AG20443 (cell line): ENCODE measurements around the gene GNA15.
"Not testable (repeated sequence)": the region's sequence is repeated elsewhere in the genome, so short reads cannot be mapped to it uniquely, and the experiment has no call there.

Source experiments
- DNase-seq: peaks from one replicate; pipeline ENCODE4 v3.0.0; 2012; ENCODE audit warnings: low spot score, mixed read lengths

GNA15 gene

DNA sequence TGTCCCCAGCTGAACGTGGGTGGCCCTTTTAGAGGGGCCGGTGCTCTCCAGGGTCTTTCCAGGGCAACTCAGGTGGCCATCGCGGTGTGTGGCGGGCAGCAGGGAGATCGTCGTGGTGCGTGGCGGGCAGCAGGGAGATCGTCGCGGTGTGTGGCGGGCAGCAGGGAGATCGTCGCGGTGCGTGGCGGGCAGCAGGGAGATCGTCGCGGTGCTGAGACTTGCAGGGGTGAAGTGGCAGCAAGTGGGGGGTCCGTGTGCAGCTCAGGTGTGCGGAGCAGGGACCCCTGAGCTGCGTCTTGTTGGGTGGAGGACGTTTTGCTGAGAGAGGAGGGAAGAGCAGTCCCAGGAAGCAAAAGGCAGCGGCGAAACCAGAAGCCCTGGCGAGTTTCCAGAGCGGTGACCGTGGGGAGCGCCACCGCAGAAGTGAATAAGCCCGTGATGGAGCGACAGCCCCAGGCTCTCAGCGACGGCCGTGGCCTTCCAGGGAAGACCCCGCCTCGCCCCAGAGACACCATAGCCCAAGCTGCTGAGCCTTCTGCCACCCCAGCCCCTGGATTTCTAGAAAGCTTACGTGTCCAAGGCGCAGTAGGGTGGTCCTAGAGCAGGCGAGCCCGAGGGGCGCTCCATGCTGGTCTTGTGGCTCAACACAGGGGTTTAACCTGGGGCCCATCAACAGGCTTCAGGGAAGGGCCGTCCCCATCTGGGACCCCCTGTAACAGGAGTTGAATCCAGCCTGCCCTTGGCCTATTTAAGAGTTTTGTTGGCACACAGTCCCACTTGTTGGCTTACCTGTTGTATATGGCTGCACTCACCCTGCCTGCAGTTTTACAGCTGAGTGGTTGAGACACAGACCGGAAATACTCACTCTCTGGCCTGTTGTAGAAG lies 55.3 kb downstream of the GNA15 start:
- no peak for DNase-seq

DNA sequence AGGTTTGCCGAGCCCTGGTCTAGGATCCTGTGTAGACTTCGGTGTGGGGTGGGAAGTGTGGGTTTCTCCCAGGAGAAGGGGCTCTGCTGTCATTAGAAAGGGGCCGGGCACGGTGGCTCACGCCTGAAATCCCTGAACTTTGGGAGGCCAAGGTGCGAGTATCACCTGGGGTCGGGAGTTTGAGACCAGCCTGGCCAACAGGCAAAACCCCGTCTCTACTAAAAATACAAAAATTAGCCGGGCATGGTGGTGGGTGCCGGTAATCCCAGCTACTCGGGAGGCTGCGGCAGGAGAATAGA lies 55.9 kb downstream of the GNA15 start:
- not testable (repeated sequence) for DNase-seq

DNA sequence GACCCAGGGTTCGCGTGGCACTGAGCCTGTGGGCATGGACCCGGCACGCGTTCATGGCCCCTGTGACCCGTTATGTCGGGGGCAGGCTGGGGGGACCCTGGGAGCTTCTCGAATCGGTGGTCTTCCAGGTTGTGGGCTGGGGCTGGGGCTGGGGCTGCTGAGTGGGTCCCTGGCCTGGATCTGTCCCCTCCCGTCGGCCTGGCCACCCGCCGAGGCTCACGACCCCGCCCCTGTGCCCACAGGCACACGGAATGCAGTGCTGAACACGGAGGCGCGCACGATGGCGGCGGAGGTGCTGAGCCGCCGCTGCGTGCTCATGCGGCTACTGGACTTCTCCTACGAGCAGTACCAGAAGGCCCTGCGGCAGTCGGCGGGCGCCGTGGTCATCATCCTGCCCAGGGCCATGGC lies 56.4 kb downstream of the GNA15 start:
- no peak for DNase-seq

DNA sequence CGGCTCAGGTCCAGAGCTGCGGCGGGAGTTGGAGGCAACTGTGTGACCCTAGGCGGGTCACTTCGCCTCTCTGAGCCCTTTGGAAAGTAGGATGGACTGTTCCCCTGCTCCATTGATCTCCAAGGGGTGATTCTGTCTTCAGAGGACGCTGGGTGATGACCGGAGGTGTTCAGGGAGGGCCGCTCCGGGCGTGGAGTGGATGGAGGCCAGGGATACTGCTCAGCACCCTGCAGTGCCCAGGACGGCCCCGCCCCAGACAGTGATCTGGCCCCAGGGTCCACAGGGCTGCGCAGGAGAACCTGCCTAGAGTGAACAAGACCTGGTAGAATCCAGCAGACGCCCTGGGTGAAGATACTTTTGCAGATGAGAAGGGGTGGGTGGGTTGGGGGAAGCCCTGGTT lies 56.9 kb downstream of the GNA15 start:
- no peak for DNase-seq

DNA sequence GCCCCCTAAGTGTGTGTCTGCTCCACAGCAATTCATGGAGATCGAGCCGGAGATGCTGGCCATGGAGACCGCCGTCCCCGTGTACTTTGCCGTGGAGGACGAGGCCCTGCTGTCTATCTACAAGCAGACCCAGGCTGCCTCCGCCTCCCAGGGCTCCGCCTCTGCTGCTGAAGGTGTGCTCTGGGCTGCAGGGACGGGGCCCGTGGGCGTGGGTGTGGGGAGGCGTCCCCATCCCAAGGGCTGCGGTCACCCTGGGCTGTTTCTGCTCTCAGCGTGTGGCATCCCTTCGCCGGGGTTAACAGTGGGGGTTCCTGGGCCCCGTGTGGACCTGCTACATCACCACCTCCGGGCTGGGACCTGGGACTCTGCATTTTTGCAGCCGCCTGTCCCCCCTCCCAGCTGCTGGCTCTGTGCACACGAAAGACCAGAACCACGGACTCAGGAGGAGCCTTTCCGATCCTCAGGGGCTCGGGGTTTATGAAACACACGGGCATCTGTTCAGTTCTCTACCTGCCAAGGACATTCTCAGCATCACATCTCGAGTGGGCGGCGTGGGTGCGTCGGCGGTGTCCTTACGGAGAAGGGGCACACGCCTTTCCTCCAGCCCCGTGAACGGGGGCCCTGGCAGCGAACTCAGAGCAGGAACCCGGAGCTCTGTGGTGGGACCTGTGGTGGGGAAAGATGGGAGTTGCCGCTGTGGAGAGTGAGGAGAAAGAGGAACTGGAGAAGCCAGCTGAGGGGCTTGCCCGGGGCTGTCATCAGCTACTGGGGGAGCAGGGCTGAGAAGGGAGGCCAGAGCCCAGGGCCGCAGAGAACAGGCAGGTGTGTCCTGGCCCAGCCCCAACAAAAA lies 57.6 kb downstream of the GNA15 start:
- no peak for DNase-seq

DNA sequence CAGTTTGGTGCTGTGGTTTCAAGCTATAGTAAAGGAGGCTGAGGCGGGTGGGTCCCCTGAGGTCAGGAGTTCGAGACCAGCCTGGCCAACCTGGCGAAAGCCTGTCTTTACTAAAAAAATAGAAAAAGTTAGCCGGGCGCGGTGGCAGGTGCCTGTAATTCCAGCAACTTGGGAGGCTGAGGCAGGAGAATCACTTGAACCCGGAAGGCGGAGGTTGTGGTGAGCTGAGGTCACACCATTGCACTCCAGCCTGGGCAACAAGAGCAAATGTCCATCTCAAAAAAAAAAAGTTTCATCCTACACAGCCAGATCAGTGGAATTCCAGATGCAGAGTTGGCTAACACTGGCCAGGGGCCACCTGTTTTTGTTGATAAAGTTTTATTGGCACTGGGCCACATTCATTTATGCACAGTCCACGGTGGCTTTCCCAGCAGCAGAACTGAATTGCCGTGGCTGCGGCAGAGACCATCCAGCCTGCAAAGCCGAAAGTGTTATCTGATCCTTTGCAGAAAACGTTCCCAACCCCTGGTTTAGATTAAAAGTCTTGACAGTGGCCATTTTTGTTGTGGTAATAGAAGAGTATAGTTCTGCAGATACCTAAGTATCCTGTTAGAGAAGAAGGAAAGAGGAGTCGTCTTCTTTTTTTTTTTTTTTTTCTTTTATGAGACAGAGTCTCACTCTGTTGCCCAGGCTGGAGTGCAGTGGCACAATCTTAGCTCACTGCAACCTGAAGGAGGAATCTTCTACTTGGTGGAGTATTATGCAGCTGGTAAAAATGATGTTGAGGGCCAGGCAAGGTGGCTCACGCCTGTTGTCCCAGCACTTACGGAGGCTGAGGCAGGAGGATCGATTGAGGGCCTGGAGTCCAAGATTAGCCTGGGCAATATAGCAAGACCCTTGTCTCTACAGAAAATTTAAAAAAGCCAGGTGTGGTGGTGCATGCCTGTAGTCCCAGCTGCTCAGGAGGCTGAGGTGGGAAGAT lies 58.6 kb downstream of the GNA15 start:
- DNase-seq: no peak

DNA sequence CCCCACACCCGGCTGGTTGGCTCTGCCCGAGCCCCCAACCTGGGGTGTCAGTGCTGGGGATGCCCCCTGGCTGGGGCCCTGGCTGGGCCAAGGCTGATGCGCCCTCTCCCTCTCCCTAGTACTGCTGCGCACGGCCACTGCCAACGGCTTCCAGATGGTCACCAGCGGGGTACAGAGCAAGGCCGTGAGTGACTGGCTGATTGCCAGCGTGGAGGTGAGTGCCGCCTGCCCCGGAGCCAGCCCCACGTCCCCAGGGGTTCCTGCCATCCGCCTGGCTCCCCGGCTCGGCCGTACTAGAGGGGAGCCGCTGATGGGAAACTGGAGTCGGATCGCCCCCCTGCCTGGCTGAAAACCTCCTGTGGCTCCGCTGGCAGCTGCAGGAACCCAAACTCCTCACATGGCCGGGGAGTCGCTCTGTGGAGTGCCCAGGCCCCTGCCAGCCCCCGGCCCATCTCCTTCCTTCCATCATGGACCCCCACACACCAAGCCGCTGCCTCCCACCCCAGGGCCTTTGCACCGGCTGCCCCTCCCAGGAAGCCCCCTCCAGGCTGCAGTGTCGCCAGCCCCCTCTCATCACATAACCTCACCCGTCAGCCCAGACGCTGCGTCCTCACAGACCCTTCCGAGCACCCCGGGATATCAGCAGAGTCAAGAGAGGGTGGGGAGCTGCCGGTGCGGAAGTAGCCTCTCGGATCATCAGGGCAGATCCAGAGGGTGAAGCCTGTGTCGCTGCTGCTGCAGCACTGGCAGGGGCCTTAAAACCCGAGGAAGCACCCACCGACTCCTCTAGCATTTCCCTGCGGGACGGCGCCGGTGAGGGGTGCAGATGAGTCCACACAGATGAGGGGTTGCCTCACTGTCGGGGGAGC lies 60.5 kb downstream of the GNA15 start:
- DNase-seq: no peak

DNA sequence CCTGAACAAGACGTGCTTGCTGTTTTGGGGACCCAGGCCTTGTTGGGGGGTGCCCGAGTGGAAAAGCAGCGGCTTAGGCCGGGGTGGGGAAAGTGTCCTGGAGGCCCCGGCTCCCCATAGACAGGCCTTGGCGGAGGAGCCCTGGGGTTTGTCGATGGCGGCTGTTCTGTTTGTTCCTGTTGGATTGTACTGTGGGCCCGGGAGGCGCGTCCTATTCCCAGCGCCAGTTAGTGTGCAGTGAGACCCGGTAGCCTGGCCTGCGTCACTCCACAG lies 61.0 kb downstream of the GNA15 start:
- no peak for DNase-seq

DNA sequence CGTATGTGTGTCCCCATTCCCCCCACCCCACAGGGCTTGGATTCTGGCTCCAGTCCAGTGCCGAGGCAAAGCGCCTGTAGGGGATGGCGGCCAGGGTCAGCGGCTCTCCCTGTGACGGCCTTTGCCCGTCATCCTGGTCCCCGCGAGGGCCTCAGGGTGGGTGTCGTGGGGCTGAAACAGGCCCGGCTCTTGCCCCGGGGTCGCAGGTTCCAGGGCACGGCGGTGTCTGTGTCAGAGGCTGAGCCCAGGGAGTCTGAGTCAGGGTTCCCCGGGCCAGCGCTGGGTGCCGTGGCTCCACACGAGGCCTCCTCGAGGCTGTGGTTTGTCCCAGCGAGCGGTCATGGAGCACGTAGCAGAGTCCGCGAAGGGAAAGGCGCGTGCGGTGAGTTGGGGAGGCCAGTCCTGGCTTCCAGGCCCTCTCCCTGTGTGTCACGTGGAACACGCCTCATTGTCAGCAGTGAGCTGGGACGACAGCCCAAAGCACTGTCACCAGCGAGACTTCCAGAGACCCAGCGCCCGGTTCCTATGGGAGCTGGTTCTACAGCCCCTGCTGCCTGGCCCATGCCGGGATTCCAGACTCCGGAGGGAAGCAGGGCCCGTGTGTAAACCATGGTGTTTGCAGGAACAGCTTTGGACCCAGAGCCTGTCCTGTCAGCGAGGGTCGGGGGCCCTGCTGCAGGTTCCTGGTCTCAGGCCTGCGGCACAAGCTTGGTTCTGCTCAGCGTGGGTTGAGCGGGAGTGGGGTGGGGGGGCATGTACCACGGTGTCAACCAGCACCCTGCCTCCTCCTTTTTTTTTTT lies 63.3 kb downstream of the GNA15 start:
- no peak for DNase-seq

DNA sequence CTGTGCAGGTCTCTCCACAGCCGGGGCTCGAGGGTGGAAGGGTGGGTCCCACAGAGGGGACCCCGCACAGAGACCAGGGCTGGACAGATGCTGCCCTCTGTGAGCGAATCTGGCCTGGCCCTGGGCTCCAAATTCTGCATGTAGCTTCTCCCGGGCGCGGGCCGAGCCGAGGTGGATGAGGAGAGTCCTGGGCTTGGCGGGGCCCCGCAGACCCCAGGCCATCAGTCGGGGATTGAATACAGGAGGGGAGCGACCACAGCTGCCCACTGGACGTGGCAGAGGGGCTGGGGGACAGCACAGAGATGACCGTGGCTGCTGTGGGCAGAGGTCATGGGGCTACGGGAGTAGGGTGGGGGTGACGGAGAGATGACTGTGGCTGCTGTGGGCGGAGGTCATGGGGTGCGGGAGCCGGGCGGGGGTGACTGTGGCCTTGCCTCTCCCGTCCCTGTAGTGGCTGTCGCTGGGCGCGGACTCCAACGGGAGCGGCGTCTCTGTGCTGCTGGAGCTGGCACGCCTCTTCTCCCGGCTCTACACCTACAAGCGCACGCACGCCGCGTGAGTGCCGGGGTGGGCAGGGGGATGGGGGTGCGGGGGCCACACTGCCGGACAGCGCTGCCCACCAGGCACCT lies 65.4 kb downstream of the GNA15 start:
- no peak for DNase-seq

DNA sequence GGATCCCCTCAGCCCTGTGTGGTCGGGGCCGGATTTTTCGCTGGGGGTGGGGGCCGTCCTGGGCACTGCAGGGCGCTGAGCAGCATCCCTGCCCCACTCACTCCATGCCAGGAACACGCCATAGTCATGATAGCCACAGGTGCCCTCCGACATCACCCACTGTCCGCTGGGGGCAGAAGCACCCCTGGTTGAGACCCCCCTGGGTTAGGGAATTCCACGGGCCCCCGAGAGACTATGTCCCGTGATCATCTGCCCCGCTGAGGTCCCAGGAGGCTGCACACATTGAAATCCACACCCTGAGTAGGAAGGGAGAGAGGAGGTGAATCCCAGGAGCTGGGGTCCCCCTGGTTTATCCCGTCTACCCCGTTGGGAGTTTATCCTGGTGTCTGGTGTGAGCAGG lies 66.1 kb downstream of the GNA15 start:
- DNase-seq: no peak

DNA sequence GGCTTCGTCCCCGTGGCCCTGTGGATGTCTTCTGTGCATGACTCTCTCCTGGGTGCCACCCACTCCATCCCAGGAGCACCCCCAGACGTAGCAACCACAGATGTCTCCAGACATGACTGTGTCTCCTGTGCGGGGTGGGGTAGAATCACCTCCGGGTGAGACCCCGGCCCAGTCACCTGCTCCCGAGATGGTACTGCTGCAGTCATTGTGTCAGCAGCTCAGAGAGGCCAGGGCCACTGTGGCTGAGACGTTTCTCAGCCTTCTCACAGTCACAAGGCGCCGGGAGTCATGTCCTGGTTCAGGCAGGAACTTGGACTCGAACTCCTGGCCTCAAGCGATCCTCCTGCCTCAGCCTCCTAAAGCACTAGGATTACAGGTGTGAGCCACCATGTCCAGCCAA lies 66.5 kb downstream of the GNA15 start:
- DNase-seq: no peak

DNA sequence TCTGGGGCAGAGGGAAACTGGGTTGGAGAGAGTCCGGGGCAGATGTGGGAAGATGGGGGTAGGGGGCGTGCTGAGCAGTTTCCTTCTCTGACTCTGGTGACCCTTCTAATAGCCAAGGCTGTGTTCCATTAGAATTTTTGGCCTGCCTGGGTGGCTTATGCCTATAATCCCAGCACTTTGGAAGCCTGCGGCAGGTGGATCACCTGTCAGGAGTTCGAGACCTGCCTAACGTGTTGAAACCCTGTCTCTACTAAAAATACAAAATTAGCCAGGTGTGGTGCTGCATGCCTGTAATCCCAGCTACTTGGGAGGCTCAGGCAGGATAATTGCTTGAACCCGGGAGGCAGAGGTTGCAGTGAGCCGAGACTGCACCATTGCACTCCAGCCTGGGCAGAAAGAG lies 67.1 kb downstream of the GNA15 start:
- not testable (repeated sequence) for DNase-seq

DNA sequence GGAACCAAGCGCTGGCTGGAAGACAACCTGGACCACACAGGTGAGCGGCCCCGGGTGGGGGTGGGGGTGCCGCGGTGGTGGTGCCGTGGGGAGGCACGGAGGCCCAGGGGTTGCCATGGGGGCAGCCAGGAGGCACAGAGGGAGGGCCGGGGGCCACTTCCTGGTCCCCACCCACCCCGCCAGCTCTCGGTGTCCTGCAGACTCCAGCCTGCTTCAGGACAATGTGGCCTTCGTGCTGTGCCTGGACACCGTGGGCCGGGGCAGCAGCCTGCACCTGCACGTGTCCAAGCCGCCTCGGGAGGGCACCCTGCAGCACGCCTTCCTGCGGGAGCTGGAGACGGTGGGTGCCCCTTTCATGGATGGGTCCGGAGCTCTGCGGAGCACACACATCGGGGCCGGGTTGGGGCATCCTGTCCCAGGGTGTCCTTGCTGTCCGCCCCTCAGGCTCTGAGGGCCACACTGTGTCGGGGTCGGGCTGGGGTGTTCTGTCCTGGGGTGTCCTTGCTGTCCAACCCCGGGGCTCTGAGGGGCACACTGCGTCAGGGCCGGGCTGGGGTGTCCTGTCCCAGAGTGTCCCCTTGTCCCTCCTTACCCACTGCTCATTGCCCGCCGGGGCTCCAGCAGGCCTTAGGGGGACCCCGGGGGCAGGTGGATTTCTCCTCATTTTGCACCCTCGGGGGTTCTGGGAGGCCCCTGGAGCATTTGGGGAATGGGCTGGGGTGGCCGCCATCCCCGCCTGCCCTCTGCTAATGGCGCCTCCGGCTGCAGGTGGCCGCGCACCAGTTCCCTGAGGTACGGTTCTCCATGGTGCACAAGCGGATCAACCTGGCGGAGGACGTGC lies 68.2 kb downstream of the GNA15 start:
- DNase-seq: no peak

DNA sequence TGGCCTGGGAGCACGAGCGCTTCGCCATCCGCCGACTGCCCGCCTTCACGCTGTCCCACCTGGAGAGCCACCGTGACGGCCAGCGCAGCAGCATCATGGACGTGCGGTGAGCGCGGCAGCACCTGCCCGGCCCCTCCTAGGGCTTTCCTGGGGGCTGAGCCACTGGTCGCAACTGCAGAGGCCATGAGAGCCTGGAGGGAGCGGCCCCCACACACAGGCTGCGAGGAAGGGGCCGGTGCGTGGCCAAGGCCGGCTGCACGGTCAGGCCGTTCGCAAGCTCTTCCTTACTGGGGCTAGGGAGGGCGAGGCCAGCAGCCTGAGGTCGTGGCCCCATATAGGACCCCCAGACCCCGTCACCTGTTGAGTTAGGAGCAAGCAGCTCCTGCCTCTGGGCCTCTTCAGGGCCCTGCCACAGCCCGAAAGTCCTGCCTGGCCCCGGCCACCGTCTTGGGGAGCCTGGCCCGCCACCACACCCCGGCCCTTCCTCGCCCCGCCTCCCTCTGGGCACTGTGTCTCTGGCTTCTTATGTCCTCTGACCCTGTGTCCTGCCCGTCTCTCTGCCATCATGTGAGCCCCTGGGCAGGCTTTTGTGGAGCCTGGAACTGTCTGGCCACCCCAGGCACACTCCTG lies 68.9 kb downstream of the GNA15 start:
- DNase-seq: no peak

DNA sequence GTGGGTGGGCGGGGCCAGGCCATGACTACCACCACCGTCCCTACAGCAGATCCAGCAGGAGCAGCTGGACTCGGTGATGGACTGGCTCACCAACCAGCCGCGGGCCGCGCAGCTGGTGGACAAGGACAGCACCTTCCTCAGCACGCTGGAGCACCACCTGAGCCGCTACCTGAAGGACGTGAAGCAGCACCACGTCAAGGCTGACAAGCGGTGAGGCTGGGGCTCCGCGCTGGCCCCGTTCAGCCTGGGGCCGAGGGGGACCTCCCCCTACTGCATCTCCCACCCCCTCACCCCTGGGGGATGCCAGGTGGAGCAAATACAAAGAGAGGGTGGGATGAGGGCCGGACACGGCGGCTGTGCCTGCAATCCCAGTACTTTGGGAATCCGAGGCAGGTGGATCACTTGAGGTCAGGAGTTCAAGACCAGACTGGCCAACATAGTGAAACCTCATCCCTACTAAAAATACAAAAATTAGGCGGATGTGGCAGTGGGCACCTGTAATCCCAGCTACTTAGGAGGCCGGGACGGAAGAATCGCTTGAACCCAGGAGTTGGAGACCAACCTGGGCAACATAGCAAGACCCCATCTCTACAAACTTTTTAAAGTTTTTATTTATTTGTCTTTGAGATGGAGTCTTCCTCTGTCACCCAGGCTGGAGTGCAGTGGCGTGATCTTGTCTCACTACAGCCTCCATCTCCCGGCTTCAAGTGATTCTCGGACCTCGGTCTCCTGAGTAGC lies 70.6 kb downstream of the GNA15 start:
- DNase-seq: no peak

DNA sequence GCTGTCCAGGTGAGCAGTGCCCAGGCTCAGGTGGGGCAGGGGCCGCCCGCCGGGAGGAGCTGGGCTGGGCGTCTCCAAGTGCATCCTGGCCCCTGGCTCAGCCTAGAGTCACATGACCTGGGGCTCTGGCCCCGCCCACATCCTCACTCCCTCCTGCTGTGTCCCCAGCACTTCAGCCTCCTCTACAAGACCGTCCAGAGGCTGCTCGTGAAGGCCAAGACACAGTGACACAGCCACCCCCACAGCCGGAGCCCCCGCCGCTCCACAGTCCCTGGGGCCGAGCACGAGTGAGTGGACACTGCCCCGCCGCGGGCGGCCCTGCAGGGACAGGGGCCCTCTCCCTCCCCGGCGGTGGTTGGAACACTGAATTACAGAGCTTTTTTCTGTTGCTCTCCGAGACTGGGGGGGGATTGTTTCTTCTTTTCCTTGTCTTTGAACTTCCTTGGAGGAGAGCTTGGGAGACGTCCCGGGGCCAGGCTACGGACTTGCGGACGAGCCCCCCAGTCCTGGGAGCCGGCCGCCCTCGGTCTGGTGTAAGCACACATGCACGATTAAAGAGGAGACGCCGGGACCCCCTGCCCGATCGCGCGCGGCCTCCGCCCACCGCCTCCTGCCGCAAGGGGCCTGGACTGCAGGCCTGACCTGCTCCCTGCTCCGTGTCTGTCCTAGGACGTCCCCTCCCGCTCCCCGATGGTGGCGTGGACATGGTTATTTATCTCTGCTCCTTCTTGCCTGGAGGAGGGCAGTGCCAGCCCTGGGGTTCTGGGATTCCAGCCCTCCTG lies 71.8 kb downstream of the GNA15 start:
- DNase-seq: no peak
